OCI-LY3 (cell line): Measurements from ENCODE around the gene IER3.

Experiments used
- EZH2phosphoT487 ChIP-seq: fragments of 200-600 bp; shearing (Covaris generic); IDR thresholded peaks from 2 replicates; pipeline ENCODE4 v1.6.1; 2018; ENCODE audit warnings: antibody characterized with exemption, mixed run types, low read depth
- TF ChIP-seq, protein P1 (sequence below): fragments of 200-600, 300-600 bp; sonication (generic); IDR thresholded peaks from 2 replicates; pipeline ENCODE4 v1.5.1; 2014; ENCODE audit warnings: antibody characterized with exemption, low read length, low read depth

DNA sequence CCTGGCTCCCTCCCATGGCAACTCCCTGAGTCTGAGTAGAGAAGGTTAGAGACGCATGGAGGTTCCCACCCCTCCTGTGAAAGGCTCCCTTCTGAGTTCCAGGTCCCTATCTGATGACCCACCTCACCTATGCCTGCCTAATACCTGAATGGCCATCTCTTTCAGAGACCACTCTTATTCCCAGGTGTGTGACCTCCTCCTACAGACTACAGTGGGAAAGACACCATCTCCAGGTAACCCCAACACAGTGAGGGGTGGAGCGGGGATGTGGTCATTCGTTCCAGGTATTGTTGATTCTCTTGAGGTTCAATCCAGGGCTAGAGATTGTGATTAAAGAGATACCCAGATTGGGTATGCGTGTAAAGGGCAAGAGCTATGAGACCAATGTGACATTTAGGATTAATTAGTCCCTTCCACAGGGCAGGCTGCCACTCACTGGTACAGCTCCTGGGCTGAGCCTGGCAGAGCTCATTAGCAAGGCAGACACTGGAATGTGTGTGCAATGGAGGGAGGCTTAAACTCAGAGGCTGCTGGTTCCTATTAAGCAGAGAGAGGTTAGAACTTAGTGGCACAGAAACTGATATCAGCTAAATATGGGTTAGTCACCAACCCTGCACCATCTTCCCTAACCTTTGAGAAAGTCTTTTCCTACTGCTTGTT lies 46.5 kb upstream of the IER3 start:
- TF ChIP-seq, protein P1, sequence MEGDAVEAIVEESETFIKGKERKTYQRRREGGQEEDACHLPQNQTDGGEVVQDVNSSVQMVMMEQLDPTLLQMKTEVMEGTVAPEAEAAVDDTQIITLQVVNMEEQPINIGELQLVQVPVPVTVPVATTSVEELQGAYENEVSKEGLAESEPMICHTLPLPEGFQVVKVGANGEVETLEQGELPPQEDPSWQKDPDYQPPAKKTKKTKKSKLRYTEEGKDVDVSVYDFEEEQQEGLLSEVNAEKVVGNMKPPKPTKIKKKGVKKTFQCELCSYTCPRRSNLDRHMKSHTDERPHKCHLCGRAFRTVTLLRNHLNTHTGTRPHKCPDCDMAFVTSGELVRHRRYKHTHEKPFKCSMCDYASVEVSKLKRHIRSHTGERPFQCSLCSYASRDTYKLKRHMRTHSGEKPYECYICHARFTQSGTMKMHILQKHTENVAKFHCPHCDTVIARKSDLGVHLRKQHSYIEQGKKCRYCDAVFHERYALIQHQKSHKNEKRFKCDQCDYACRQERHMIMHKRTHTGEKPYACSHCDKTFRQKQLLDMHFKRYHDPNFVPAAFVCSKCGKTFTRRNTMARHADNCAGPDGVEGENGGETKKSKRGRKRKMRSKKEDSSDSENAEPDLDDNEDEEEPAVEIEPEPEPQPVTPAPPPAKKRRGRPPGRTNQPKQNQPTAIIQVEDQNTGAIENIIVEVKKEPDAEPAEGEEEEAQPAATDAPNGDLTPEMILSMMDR: no peak
- no peak for TF ChIP-seq EZH2phosphoT487
